IPS-18a (cell line): Measurements from ENCODE around the gene HYLS1.
"Not testable (repeated sequence)": the region's sequence is repeated elsewhere in the genome, so short reads cannot be mapped to it uniquely, and the experiment has no call there.

Experiments
- H3K27ac ChIP-seq: one replicate; pipeline ENCODE4 v1.5.1; 2013; ENCODE audit warnings: low read length
- H3K27me3 ChIP-seq: one replicate; pipeline ENCODE4 v1.6.1; 2013; ENCODE audit warnings: mild to moderate bottlenecking, low read length; ENCODE audit not compliant: control insufficient read depth, insufficient read depth
- H3K36me3 ChIP-seq: one replicate; pipeline ENCODE4 v1.6.1; 2013; ENCODE audit warnings: low read depth, low read length; ENCODE audit not compliant: control insufficient read depth
- H3K4me1 ChIP-seq: one replicate; pipeline ENCODE4 v1.6.1; 2013; ENCODE audit warnings: low read depth, low read length; ENCODE audit not compliant: control insufficient read depth
- H3K4me3 ChIP-seq: one replicate; pipeline ENCODE4 v1.5.1; 2013; ENCODE audit warnings: low read length
- H3K9ac ChIP-seq: one replicate; pipeline ENCODE4 v1.6.1; 2013; ENCODE audit warnings: mild to moderate bottlenecking, low read length, moderate library complexity
- H3K9me3 ChIP-seq: one replicate; pipeline ENCODE4 v1.6.1; 2013; ENCODE audit warnings: low read depth, low read length; ENCODE audit not compliant: control insufficient read depth

Gene HYLS1, protein sequence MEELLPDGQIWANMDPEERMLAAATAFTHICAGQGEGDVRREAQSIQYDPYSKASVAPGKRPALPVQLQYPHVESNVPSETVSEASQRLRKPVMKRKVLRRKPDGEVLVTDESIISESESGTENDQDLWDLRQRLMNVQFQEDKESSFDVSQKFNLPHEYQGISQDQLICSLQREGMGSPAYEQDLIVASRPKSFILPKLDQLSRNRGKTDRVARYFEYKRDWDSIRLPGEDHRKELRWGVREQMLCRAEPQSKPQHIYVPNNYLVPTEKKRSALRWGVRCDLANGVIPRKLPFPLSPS

DNA sequence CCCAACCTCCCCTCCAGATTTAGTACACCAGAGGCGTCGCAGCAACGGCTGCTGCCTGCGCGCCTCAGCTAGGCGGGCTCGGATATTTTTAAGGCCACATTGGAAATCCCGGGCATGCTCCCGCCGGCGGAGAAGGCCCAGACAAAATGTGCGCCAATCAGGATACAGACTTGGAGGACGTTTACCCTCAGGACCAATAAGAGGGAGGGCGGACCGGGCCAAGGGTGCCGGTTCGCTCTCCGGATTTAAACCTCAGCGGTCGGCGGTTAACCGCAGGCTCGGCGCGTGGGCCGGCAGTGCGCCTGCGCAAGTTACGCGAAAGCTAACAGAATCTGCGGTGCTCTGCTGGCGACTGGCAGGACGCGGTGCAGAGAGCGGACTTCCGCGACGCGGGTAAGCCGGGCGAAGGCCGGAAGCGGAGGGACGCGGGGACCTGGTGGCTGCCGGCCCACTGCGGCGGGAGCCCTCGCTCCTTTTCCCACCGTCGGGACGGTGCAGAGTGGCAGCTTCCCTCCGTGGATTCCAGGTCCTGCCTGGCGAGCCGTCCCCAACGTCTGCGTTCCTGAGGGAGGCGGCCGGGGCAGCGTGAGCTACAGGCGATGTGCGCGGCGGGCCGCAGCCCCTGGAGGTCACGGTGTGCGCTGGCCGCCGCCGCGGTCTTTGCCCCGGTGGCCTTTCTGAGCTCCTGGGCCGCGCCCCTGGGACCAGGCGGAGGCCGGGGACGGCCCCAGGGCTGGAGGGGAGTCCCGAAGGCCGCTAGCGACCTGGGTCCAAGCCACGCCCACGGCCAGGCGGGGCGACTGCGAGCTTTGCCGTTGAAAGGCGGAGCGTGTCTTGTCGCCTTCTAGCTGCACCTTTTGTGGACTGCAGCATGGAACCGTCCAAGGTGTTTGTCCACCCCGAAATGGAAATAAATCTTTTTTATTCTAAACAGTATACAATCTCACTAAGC is at the start of gene HYLS1:
HYLS1 (plus strand) TSS at position 296 of the 952 bp plus-strand sequence. CDS start 11,701 bp downstream, outside the sequence.
- H3K4me3 ChIP-seq, result peak within 1 kb of the TSS; percentile 81
- H3K36me3 ChIP-seq, result peaks cover 13% of the 10 kb centered on the region
- no peaks in the 10 kb centered on the region for H3K27me3 ChIP-seq
- peak within 1 kb of the TSS; percentile 82 for H3K9ac ChIP-seq
- H3K4me1 ChIP-seq, result no peaks in the 10 kb centered on the region
- no peak within 1 kb of the TSS for H3K27ac ChIP-seq
- no peaks in the 10 kb centered on the region for H3K9me3 ChIP-seq

- H3K27me3 ChIP-seq, result no peaks in the 10 kb centered on the region
Observed at GRCh38 chr11:125842321-125842948, 45.0 kb upstream of the HYLS1 start.

GRCh38 chr11:125846188-125846587 is 41.3 kb upstream of the HYLS1 start:
- Histone ChIP-seq H3K36me3 (no peaks in the 10 kb centered on the region), H3K9ac (no peak overlapping the region), H3K27me3 (no peaks in the 10 kb centered on the region), H3K27ac (no peak overlapping the region), H3K4me1 (peaks cover 5% of the 10 kb centered on the region), H3K4me3 (no peak overlapping the region), H3K9me3 (peaks cover 13% of the 10 kb centered on the region)

More at GRCh38 chr11:125842321-125842948, 45.0 kb upstream of the HYLS1 start:
- Histone ChIP-seq H3K9me3 (peaks cover 13% of the 10 kb centered on the region), H3K36me3 (no peaks in the 10 kb centered on the region), H3K4me3 (no peak overlapping the region), H3K27ac (no peak overlapping the region), H3K4me1 (peaks cover 5% of the 10 kb centered on the region), H3K9ac (no peak overlapping the region)

DNA sequence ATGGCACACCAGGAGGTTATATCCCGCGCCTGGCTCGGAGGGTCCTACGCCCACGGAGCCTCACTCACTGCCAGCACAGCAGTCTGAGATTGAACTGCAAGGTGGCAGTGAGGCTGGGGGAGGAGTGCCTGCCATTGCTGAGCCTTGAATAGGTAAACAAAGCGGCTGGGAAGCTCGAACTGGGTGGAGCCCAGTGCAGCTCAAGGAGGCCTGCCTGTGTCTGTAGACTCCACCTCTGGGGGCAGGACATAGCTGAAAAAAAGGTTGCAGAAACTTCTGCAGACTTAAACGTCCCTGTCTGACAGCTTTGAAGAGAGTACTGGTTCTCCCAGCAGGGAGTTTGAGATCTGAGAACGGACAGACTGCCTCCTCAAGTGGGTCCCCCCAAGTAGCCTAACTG is 29.8 kb upstream of the HYLS1 start:
- H3K4me1 ChIP-seq, H3K4me3 ChIP-seq, H3K36me3 ChIP-seq, H3K9ac ChIP-seq, H3K27me3 ChIP-seq, H3K9me3 ChIP-seq, H3K27ac ChIP-seq: not testable (repeated sequence)

DNA sequence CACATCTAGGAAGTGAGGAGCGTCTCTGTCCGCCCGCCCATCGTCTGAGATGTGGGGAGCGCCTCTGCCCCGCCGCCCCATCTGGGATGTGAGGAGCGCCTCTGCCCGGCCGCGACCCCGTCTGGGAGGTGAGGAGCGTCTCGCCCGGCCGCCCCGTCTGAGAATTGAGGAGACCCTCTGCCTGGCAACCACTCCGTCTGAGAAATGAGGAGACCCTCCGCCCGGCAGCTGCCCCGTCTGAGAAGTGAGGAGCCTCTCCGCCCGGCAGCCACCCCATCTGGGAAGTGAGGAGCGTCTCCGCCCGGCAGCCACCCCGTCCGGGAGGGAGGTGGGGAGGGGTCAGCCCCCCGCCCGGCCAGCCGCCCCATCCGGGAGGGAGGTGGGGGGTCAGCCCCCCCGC is 24.7 kb upstream of the HYLS1 start:
- H3K4me1 ChIP-seq, H3K27me3 ChIP-seq, H3K9ac ChIP-seq, H3K9me3 ChIP-seq, H3K4me3 ChIP-seq, H3K36me3 ChIP-seq, H3K27ac ChIP-seq: not testable (repeated sequence)

DNA sequence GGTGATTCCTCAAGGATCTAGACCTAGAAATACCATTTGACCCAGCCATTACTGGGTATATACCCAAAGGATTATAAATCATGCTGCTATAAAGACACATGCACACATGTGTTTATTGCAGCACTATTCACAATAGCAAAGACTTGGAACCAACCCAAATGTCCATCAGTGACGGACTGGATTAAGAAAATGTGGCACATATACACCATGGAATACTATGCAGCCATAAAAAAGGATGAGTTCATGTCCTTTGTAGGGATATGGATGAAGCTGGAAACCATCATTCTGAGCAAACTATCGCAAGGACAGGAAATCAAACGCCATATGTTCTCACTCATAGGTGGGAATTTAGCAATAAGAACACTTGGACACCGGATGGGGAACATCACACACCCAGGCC is 22.1 kb upstream of the HYLS1 start:
- H3K9me3 ChIP-seq, H3K4me3 ChIP-seq, H3K27ac ChIP-seq, H3K4me1 ChIP-seq, H3K27me3 ChIP-seq, H3K36me3 ChIP-seq, H3K9ac ChIP-seq: not testable (repeated sequence)

DNA sequence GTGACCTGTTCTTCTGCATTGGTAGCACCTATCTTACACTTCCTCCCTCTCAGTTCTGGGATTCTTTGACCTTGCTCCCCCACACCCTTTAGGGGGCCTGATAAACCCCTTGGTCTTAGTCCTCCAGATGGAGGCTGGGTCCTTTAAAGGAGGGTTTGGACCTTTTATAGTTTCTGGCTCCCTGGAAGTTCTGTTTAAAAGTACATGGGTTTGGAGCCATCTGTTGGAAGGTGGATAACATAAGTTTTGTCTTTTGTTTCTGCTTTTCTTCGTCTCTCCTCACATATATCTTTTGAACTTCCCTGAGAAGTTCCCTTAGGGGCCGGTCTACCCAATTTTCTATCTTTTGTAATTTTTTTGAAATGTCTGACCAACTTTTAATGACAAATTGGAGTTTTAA is 17.9 kb upstream of the HYLS1 start:
- no peak overlapping the region for H3K9ac ChIP-seq
- no peak overlapping the region for H3K4me3 ChIP-seq
- no peaks in the 10 kb centered on the region for H3K4me1 ChIP-seq
- no peaks in the 10 kb centered on the region for H3K36me3 ChIP-seq
- H3K27ac ChIP-seq, result no peak overlapping the region
- H3K9me3 ChIP-seq, result no peaks in the 10 kb centered on the region
- H3K27me3 ChIP-seq, result no peaks in the 10 kb centered on the region

DNA sequence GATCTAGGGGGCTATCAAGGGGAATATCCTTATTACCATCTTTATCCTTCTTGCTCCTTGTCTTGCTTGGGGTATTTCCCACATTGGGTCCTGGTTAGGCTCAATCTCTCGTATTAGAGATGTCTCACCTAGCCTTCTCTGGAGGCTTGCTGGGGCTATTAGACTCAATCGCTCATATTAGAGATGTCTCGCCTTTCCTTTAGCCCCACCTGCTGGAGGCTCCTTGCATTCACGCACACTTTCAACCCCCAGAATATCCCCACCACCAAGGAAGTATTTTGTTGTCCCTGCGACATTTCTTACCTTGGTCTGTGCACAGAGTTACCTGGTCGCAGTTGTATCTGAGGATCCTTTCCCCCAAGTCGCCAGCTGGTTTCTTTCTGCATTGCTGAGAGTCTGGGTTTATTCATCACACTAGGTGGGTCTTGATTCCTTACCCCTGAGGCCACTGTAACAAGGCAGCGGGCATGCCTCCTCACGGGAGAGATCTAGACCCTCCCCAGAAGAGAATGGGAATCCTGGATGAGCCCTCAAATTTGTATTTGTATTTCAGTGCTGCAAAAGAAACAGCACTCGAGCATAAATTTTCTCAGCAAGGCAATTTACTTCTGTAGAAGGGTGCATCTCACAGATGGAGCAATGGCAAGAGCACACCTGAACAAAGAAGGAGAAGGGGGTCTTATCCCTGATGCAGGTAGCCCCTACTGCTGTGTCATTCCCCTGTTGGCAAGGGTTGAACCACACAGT is 15.9 kb upstream of the HYLS1 start:
- Histone ChIP-seq H3K27ac (no peak overlapping the region), H3K9ac (no peak overlapping the region), H3K36me3 (no peaks in the 10 kb centered on the region), H3K4me3 (no peak overlapping the region), H3K9me3 (no peaks in the 10 kb centered on the region), H3K27me3 (no peaks in the 10 kb centered on the region), H3K4me1 (no peaks in the 10 kb centered on the region)

- no peak overlapping the region for H3K27ac ChIP-seq
- no peaks in the 10 kb centered on the region for H3K27me3 ChIP-seq
- H3K4me1 ChIP-seq, result no peaks in the 10 kb centered on the region
- no peak overlapping the region for H3K4me3 ChIP-seq
- H3K9ac ChIP-seq, result no peak overlapping the region
- H3K9me3 ChIP-seq, result no peaks in the 10 kb centered on the region
- no peaks in the 10 kb centered on the region for H3K36me3 ChIP-seq
Observed at GRCh38 chr11:125872138-125872491, 15.4 kb upstream of the HYLS1 start.

DNA sequence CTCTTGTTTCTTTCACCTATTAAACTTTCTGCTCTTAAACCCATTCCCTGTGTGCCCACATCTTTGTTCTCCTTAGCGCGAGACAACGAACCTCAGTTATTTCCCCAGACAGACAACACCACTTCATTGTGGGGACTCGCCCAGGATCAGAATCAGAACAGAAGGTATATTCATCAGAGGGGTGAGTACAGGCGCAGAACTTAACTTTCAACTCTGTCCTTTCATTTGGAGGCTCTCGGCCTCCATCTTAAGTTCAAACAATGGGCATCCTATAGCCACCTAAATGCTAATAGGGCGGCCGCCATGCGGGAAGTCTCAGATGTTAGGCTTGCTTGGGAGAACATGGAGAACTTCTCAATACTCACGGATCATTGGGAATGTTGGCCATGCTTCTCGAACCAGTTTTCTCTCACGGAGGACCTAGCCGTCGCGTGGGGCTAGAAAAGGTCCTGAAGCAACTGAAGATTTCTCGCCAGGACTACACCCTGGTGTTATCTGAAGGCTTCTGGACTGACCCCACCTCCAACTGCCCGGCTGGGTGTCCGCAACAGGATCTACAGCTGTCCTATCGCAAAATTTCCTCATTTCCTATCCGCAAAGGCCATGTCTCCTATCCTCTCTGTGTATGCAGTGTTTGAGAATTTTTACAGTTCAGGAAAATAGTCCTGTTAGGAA is 13.4 kb upstream of the HYLS1 start:
- Histone ChIP-seq H3K27ac (no peak overlapping the region), H3K36me3 (no peaks in the 10 kb centered on the region), H3K9ac (peak overlapping the region; percentile 5), H3K9me3 (no peaks in the 10 kb centered on the region), H3K27me3 (no peaks in the 10 kb centered on the region), H3K4me1 (no peaks in the 10 kb centered on the region), H3K4me3 (peak overlapping the region; percentile 52)
